Trophoblast cell (in vitro differentiated cells and primary cell): ENCODE measurements around the gene DDIT3.

Experiments
- DNase-seq, 2 donors: peaks; one replicate each; pipeline ENCODE4 v3.0.0-alpha.2; 2016
- H2AFZ ChIP-seq: 2 replicates; pipeline ENCODE4 v1.6.1; 2013; ENCODE audit warnings: low read length, moderate library complexity, mild to moderate bottlenecking; ENCODE audit not compliant: insufficient read depth, poor library complexity
- H2AK5ac ChIP-seq: 2 replicates; pipeline ENCODE4 v1.6.1; 2013; ENCODE audit warnings: mild to moderate bottlenecking, low read length
- H2BK120ac ChIP-seq: 2 replicates; pipeline ENCODE4 v1.6.1; 2013; ENCODE audit warnings: low read length, mild to moderate bottlenecking, moderate library complexity; ENCODE audit not compliant: insufficient read depth, poor library complexity
- H2BK12ac ChIP-seq: 2 replicates; pipeline ENCODE4 v1.6.1; 2013; ENCODE audit warnings: mild to moderate bottlenecking, low read length, moderate library complexity
- H2BK5ac ChIP-seq: 2 replicates; pipeline ENCODE4 v1.6.1; 2013; ENCODE audit warnings: low read length, low read depth, moderate library complexity, mild to moderate bottlenecking; ENCODE audit not compliant: poor library complexity
- H3K14ac ChIP-seq: 2 replicates; pipeline ENCODE4 v1.6.1; 2013; ENCODE audit warnings: mild to moderate bottlenecking, low read length
- H3K18ac ChIP-seq: 2 replicates; pipeline ENCODE4 v1.6.1; 2013; ENCODE audit warnings: mild to moderate bottlenecking, low read length
- H3K23ac ChIP-seq: 2 replicates; pipeline ENCODE4 v1.6.1; 2013; ENCODE audit warnings: low read length
- H3K27ac ChIP-seq: 2 replicates; pipeline ENCODE4 v1.5.1; 2013; ENCODE audit warnings: low read depth, mild to moderate bottlenecking, inconsistent platforms, low read length, moderate library complexity
- H3K27me3 ChIP-seq: 2 replicates; pipeline ENCODE4 v1.6.1; 2013; ENCODE audit warnings: inconsistent platforms, mild to moderate bottlenecking, low read length, moderate library complexity; ENCODE audit not compliant: insufficient read depth
- H3K36me3 ChIP-seq, 2 experiments: 1 replicate in 1 of 2; 2 replicates in 1 of 2; pipeline ENCODE4 v1.6.1; 2013; ENCODE audit warnings: low read length in 2 of 2, mild to moderate bottlenecking in 2 of 2, moderate library complexity in 1 of 2; ENCODE audit not compliant: insufficient read depth in 2 of 2, control insufficient read depth in 1 of 2
- H3K4ac ChIP-seq: 2 replicates; pipeline ENCODE4 v1.6.1; 2013; ENCODE audit warnings: low read depth, mild to moderate bottlenecking, low read length, moderate library complexity
- H3K4me1 ChIP-seq, 2 experiments: 1 replicate in 1 of 2; 2 replicates in 1 of 2; pipeline ENCODE4 v1.6.1; 2013; ENCODE audit warnings: low read length in 2 of 2, mild to moderate bottlenecking in 2 of 2, moderate library complexity in 1 of 2; ENCODE audit not compliant: insufficient read depth in 2 of 2, control insufficient read depth in 1 of 2
- H3K4me2 ChIP-seq: 2 replicates; pipeline ENCODE4 v1.6.1; 2013; ENCODE audit warnings: inconsistent platforms, mild to moderate bottlenecking, low read length, moderate library complexity
- H3K4me3 ChIP-seq: 2 replicates; pipeline ENCODE4 v1.5.1; 2013; ENCODE audit warnings: mild to moderate bottlenecking, low read depth, low read length, inconsistent platforms
- H3K79me1 ChIP-seq: one replicate; pipeline ENCODE4 v1.6.1; 2013; ENCODE audit warnings: low read length
- H3K79me2 ChIP-seq: 2 replicates; pipeline ENCODE4 v1.6.1; 2013; ENCODE audit warnings: low read length, mild to moderate bottlenecking; ENCODE audit not compliant: control insufficient read depth, insufficient read depth, poor library complexity
- H3K9ac ChIP-seq: 2 replicates; pipeline ENCODE4 v1.6.1; 2013; ENCODE audit warnings: mild to moderate bottlenecking, low read length
- H3K9me3 ChIP-seq: 2 replicates; pipeline ENCODE4 v1.6.1; 2013; ENCODE audit warnings: low read depth, mild to moderate bottlenecking, control low read depth, inconsistent platforms, low read length; ENCODE audit not compliant: insufficient read depth
- H4K12ac ChIP-seq: 2 replicates; pipeline ENCODE4 v1.6.1; 2013; ENCODE audit warnings: low read depth, mild to moderate bottlenecking, low read length, moderate library complexity
- H4K8ac ChIP-seq: 2 replicates; pipeline ENCODE4 v1.6.1; 2013; ENCODE audit warnings: low read depth, mild to moderate bottlenecking, low read length, moderate library complexity
- H4K91ac ChIP-seq: one replicate; pipeline ENCODE4 v1.6.1; 2013; ENCODE audit warnings: low read depth, mild to moderate bottlenecking, low read length, moderate library complexity
- WGBS: extraction: QIAGEN DNeasy Blood & Tissue Kit; methylation state at CpG from one replicate; pipeline ENCODE4 v1.1.7; 2013; ENCODE audit warnings: missing lambda C conversion rate; ENCODE audit not compliant: insufficient read length, insufficient coverage; ENCODE audit errors: extremely low coverage; 5-methylcytosine and 5-hydroxymethylcytosine counted together

Gene DDIT3

DNA sequence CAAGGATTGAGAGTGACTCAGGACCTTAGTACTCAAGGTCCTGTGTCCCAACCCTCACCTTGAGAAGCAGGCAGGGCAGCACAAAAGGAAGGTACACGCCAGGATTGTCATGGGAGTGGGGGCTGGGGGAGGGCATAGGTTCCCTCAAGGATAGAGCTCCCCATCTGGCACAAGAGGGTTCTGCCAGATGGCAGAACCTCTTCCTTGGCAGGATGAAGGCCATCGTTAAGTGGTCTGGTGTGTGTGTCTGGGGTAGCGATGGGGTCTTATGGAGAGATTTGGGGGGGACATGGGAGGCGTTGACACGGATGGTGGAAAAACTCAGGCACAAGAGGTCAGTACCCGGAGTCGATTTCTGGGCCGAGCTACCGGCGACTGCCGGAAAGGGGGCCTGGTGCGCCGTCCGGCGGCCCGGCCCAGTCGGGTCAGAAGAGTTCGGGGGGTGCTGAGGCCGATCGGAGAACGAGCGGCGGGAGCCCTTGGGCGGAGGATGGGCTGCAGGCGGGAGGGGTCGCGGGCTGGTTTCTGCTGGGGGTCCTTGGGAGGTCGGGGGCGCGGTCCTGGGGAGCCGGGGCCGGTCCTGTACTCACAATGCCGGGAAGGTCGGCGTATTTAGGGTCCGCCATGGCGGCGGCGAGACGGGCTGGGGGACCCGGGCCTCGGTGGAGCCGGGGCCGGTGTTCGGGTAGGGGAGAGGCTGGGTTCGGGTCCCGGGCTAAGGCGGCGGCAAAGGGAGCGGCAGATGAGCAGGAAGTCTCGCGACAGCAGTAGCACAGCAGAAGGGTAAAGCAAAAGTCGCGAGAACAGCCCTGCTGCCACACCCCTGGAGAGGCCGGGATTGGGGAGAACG, 26.3 kb upstream of the DDIT3 start, which contains the start of gene DCTN2:
TSS of gene DCTN2 (minus strand) at position 755 of the 850 bp plus-strand sequence. CDS start at position 626, 129 bp downstream.
- H3K4me3 ChIP-seq: peak within 1 kb of the TSS; percentile 96
- WGBS: no CpG with 5 or more reads among the region's 56 CpGs
- peak within 1 kb of the TSS; percentile 84 for H2BK120ac ChIP-seq
- peaks cover 22% of the 10 kb centered on the region for H3K27me3 ChIP-seq
- peak within 1 kb of the TSS; percentile 87 for H3K4me2 ChIP-seq
- H3K23ac ChIP-seq: no peak within 1 kb of the TSS
- H3K9me3 ChIP-seq: peaks cover 3% of the 10 kb centered on the region
- H2BK12ac ChIP-seq: no peak within 1 kb of the TSS
- peak within 1 kb of the TSS; percentile 89 for H4K12ac ChIP-seq
- H3K36me3 ChIP-seq: peaks cover 7 to 13% of the 10 kb centered on the region in 2 experiments
- peak within 1 kb of the TSS; percentile 99 for H3K9ac ChIP-seq
- H3K14ac ChIP-seq: peak within 1 kb of the TSS; percentile 90
- peak within 1 kb of the TSS; percentile 95 for H4K8ac ChIP-seq
- peak within 1 kb of the TSS; percentile 91 for H4K91ac ChIP-seq
- peaks cover 5% of the 10 kb centered on the region for H3K79me1 ChIP-seq
- H3K18ac ChIP-seq: peak within 1 kb of the TSS; percentile 98
- peaks cover 8% of the 10 kb centered on the region for H3K79me2 ChIP-seq
- H2AK5ac ChIP-seq: peak within 1 kb of the TSS; percentile 73
- H3K27ac ChIP-seq: no peak within 1 kb of the TSS
- peaks cover 7% of the 10 kb centered on the region in 2 experiments for H3K4me1 ChIP-seq
- H3K4ac ChIP-seq: peak within 1 kb of the TSS; percentile 93
- peak within 1 kb of the TSS; percentile 87 for H2BK5ac ChIP-seq
- peak; percentile 96 to 98 for DNase-seq
- peak within 1 kb of the TSS; percentile 88 for H2AFZ ChIP-seq

DNA sequence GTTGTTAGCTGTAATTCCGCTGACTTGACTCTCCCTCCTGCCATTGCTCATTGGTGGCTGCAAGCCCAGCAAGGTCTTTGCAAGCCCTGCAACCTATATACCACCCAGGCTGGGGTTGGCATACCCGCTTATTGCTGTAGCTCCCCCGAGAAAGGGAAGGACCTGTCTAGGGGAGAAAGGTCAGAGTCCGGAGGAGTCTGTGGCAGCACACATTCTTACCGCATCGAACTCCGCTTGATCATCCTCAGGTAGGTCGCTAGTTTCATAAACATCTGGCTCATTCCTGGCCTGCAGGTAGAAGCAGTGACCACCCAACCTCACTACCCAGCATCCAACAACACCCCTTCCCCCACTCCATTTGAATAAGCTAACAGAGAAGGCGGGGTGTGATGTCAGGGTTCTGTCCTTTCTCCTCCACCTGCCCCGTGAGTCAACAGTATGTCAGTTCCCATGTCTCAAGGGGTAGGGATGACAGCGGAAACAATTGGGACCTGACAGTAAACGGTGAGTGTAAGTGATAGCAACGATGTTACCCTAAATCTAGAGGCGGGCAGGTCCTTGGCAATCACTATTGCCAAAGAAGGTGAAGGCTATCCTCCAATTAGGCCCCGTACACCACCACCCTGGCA, 25.6 kb upstream of the DDIT3 start:
- Histone ChIP-seq H2AFZ (no peak overlapping the region), H3K4me2 (peak overlapping the region; percentile 87), H3K27me3 (peaks cover 22% of the 10 kb centered on the region), H4K12ac (no peak overlapping the region), H2BK12ac (no peak overlapping the region), H3K79me1 (peaks cover 5% of the 10 kb centered on the region), H4K91ac (no peak overlapping the region), H3K4me1 (peaks cover 7% of the 10 kb centered on the region in 2 experiments), H3K23ac (no peak overlapping the region), H3K18ac (no peak overlapping the region), H2AK5ac (peak overlapping the region; percentile 33), H3K27ac (no peak overlapping the region), H3K9me3 (peaks cover 3% of the 10 kb centered on the region), H4K8ac (peak overlapping the region; percentile 95), H3K4ac (peak overlapping the region; percentile 93), H3K4me3 (peak overlapping the region; percentile 96), H2BK120ac (no peak overlapping the region), H3K36me3 (peaks cover 9 to 19% of the 10 kb centered on the region in 2 experiments), H3K9ac (peak overlapping the region; percentile 99), H2BK5ac (no peak overlapping the region), H3K14ac (no peak overlapping the region), H3K79me2 (peaks cover 8% of the 10 kb centered on the region)
- WGBS: no CpG with 5 or more reads among the region's 15 CpGs
- DNase-seq: peak in 1 of 2 donors; percentile 18

DNA sequence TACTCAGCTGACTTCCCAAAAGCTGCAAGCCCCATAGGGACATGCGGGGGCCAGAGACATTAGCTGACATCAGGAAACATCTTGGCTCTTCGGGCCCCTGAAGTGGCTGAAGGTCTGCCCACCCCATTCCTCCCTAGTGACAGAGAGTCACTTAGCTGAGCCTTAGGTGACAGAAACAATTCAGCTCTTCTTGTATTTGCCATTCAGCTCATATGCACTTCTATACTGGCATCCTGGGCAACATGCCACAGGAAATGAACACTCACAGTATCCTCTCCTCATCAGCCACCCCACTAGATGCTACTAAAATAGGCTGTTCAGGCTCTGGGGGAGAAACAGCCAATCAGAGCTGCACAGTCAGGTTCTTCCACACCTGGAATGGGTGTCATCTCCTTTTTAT, 23.3 kb upstream of the DDIT3 start:
- H3K14ac ChIP-seq: no peak overlapping the region
- H3K18ac ChIP-seq: no peak overlapping the region
- H3K4me1 ChIP-seq: peaks cover 7% of the 10 kb centered on the region in 2 experiments
- no peak overlapping the region for H3K4me2 ChIP-seq
- no peak overlapping the region for H2BK5ac ChIP-seq
- peaks cover 8% of the 10 kb centered on the region for H3K79me2 ChIP-seq
- DNase-seq: no peak
- no peak overlapping the region for H4K8ac ChIP-seq
- H3K36me3 ChIP-seq: peaks cover 17 to 34% of the 10 kb centered on the region in 2 experiments
- no peak overlapping the region for H2BK120ac ChIP-seq
- H4K91ac ChIP-seq: no peak overlapping the region
- WGBS: no CpG with 5 or more reads among the region's 2 CpGs
- no peak overlapping the region for H4K12ac ChIP-seq
- H3K27me3 ChIP-seq: peaks cover under 1% of the 10 kb centered on the region
- no peak overlapping the region for H3K23ac ChIP-seq
- H2AFZ ChIP-seq: no peak overlapping the region
- H3K79me1 ChIP-seq: peaks cover 5% of the 10 kb centered on the region
- H2AK5ac ChIP-seq: no peak overlapping the region
- H3K4me3 ChIP-seq: no peak overlapping the region
- no peaks in the 10 kb centered on the region for H3K9me3 ChIP-seq
- H2BK12ac ChIP-seq: no peak overlapping the region
- no peak overlapping the region for H3K9ac ChIP-seq
- H3K27ac ChIP-seq: no peak overlapping the region
- peak overlapping the region; percentile 27 for H3K4ac ChIP-seq

DNA sequence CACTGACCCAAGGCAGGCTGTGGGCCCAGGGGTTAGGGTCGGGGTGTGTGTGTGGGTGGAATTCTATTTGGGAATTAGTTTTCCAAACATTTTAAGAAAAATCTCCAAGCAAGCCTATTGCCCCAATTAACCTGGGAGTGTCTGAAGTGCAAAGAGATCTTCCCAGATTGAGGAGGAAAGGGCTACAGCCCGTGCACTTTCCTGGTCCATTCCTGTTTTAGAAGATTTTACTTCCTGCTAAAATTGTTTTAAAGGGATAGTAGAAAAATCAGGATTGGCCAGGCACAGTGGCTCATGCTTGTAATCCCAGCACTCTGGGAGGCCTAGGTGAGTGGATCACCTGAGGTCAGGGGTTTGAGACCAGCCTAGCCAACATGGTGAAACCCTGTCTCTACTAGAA, 21.4 kb upstream of the DDIT3 start:
- no peak overlapping the region for H2AK5ac ChIP-seq

More for the DNA sequence above, 21.4 kb upstream of the DDIT3 start:
- Histone ChIP-seq H3K14ac (no peak overlapping the region), H3K27ac (no peak overlapping the region), H3K4me2 (no peak overlapping the region), H3K36me3 (peaks cover 19 to 39% of the 10 kb centered on the region in 2 experiments), H3K4ac (no peak overlapping the region), H3K79me1 (peaks cover 2% of the 10 kb centered on the region), H3K4me1 (peaks cover 7% of the 10 kb centered on the region in 2 experiments), H2BK5ac (no peak overlapping the region), H3K23ac (no peak overlapping the region), H2AFZ (no peak overlapping the region), H3K79me2 (peaks cover 5% of the 10 kb centered on the region), H3K9ac (no peak overlapping the region), H4K12ac (no peak overlapping the region), H2BK120ac (no peak overlapping the region), H2BK12ac (no peak overlapping the region), H3K27me3 (no peaks in the 10 kb centered on the region), H4K8ac (no peak overlapping the region), H3K4me3 (no peak overlapping the region), H3K18ac (no peak overlapping the region), H3K9me3 (no peaks in the 10 kb centered on the region), H4K91ac (no peak overlapping the region)
- DNase-seq: no peak
- WGBS: no CpG with 5 or more reads among the region's 2 CpGs
